NAMALWA (cell line): Measurements from ENCODE around the gene TRIM24.

Experiments used
- DNase-seq: peaks from one replicate; pipeline ENCODE4 v3.0.0-alpha.2; 2015; ENCODE audit warnings: low spot score

The TRIM24 gene

DNA sequence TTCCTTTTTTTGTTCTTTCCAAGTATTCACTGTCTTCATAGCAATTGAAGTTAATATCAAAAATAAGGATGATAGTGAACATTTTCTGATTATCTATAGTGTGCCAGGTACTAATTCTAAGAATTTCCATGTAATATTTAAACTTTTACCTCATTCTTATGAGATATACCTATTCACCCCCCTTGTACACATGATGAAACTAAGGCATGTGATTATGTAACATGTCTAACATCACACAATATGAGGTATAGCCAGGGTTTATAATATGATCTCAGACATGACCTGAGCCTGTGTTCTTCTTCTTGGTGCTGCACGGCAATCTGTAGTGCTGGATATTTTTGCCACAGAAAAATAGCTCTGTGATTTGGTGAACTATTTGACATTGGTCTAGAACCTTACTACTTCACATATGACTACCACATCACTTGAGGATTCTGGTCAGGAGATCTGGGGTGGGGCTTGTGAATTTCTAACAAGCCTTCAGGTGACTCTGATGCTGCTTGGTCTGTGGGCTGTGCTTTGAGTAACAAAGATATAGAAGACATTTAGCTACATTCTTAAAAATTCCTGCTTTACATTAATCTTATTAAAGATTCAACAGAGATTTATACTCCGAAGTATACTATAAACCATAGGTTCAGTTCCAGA, 79.1 kb downstream of the TRIM24 start:
- DNase-seq = no peak

GRCh38 chr7:138542183-138542582, 82.1 kb downstream of the TRIM24 start:
- DNase-seq = no peak

GRCh38 chr7:138543739-138544138, 83.7 kb downstream of the TRIM24 start:
- DNase-seq = no peak

- DNase-seq = no peak
Measured at GRCh38 chr7:138545123-138545522, 85.1 kb downstream of the TRIM24 start.

DNA sequence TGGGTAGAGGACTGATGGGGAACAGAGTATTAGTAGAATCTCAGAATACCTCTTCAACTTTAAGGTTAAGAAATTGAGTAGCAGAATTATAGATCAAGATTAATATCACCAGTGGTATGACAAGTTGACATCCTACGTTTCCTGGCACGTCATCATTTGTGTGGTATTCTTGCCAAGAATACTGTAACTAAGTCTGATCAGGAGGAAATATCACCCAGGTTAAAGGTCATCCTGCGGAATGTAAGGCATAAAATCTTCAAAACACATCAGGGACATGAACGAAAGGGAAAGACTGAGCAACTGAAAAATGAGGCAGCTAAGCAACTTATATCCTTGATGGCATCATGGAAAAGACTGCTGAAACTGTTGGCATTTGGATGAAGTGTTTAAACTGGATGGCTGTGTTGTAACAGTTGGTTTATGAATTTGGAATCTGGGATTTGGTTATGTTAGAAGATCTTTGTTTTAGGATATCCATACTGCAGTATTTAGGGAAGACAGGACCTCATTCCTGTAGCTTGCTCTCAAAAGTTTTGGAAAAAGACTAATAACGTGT, 86.1 kb downstream of the TRIM24 start:
- DNase-seq = no peak

DNA sequence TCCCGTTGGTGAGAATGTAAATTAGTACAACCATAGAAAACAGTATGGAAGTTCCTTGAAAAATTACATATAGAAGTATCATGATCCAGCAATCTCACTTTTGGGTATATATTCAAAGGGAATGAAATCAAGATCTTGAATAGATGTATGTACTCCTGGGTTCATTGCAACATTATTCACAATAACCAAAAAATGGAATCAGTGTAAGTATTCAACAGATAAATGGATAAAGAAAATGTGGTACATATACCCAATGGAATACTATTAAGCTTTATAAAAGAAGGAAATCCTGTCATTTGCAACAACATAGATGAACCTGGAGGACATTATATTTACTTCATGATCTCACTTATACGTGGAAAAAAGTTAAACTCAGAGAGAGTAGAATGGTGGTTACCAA, 86.8 kb downstream of the TRIM24 start:
- no peak for DNase-seq

DNA sequence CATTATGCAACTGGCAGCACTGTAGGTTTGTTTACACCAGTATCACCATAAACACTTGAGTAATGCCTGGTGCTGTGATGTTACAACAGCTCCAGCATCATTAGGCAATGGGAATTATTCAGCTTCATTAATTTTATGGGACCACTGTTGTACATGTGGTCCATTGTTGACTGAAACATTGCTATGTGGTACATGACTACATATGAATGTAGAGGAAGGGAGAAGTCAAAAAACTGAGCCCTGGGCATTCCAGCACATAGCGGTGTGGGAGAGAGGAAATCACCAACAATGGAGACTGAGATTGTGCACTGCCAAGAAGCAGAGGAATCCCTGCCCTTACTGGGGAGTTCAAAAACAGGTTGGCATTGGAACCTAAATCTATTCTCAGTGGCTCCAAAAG, 89.0 kb downstream of the TRIM24 start:
- DNase-seq = no peak

DNA sequence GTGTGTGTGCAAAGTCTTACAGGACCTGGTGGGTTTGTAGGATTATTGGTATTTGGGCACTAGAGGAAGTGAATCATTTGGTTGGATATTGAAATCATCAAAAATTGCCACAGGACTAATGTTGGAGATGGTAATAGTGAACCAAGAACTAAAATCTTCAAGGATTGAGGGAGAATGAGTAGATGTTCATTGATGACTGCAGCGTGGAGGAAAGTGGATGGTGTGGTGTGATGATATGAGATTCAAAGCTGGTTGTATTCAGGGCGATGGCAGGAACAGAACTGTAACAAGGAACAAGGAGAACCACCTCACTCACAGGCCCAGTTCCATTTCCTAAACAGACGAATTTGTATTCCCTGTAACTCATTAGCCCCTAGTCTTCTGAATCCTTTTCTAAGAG, 90.3 kb downstream of the TRIM24 start:
- no peak for DNase-seq

GRCh38 chr7:138551102-138551501, 91.0 kb downstream of the TRIM24 start:
- DNase-seq = no peak

- no peak for DNase-seq
Measured at GRCh38 chr7:138553805-138554204, 93.7 kb downstream of the TRIM24 start.

DNA sequence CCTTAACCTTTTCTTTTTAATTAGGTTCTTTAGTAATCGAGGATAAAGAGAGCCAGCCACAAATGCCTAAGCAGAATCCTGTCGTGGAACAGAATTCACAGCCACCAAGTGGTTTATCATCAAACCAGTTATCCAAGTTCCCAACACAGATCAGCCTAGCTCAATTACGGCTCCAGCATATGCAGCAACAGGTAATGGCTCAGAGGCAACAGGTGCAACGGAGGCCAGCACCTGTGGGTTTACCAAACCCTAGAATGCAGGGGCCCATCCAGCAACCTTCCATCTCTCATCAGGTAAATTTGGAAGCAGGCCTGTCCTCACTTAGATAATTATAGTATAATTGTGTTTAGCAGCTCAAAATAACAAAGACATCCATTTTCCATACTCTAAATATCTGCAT, 94.6 kb downstream of the TRIM24 start:
- DNase-seq = no peak

- DNase-seq = no peak
Measured at GRCh38 chr7:138555684-138556083, 95.6 kb downstream of the TRIM24 start.

- no peak for DNase-seq
Measured at GRCh38 chr7:138556771-138557484, 96.9 kb downstream of the TRIM24 start.

DNA sequence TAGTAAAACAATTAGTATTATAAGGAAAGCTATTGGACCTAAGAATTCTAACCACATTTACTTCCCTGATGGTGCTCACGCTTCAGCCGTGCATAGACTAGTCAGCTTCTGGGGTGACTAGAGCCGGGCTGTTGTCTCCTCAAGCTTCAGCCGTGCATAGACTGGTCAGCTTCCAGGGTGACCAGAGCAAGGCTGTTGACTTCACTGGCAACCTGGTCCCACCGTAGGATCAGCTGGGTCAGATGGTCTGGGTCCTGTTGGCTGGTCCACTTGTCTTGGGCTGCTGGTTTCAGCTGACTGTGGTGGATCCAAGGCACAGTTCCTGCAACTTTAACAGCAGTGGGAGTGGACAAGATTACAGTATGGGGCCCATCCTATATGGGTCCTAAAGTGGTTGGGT, 99.4 kb downstream of the TRIM24 start:
- DNase-seq = no peak

- no peak for DNase-seq
Measured at GRCh38 chr7:138563808-138564207, 103.7 kb downstream of the TRIM24 start.

GRCh38 chr7:138564365-138564764, 104.3 kb downstream of the TRIM24 start:
- no peak for DNase-seq

DNA sequence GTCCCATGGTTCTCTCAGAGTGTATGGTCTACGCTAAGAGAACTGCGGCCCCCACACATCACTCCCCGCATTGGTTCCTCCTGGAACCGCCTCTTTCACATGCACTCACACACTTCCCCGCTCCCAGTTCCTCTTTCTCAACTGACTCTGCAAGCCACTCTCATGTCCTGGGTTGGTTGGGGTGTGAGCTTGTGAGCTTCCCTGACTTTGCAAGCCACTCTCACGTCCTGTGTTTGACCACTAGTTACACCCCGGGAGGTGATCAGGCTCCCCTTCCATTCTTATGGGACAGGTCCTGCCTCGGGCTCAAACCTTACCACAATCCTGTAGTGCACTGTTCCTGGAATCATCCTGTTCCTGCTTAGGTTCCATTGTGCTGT, 105.0 kb downstream of the TRIM24 start:
- no peak for DNase-seq

DNA sequence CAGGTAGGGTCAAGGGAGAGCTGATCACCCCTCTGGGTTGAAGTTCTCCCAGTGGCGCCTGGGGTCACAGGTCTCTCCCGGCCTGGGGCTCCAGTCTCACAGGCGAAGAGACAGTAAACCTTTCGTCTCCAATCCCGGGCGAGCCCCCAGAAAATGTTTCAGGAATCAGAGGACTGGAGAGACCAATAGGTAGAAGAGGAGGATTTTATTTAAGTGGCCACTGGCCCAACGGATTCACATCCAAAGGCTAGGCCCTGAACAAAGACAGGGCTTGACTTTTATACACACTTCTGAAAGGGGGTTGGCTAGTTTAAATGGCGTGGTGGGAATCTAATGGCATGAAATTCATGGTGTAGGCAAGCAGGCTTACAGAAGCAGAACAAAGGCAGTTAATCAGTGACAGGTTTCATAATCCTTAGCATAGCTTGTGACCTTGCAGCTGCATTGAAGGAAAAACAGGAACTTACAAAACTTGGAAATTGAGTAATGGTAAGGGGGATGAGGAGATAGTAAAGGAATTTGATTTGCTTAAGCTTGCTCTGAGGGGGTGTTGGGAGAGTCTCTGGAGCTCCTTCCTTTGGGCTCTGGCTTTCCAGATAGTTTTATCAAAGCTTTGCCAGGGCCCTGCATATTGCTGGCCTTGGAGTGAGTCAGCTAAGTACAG, 105.5 kb downstream of the TRIM24 start:
- DNase-seq = no peak

- DNase-seq = no peak
Measured at GRCh38 chr7:138568655-138569054, 108.6 kb downstream of the TRIM24 start.

- no peak for DNase-seq
Measured at GRCh38 chr7:138569418-138569817, 109.4 kb downstream of the TRIM24 start.

- no peak for DNase-seq
Measured at GRCh38 chr7:138570715-138571114, 110.7 kb downstream of the TRIM24 start.

DNA sequence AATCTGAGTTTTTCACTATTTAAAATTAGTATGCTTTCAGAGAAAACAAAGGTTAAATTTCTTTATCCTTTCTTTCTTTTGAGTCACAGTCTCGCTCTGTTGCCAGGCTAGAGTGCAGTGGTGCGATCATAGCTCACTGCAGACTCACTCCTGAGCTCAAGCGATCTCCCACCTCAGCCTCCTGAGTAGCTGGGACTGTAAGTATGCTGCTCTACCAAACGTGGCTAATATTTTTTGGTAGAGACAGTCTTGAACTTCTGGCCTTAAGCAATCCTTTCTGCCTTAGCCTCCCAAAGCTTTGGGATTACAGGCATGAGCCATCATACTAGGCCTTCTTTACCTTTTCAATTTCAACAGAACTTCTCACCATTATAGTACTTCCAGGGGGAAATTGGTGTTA, 113.7 kb downstream of the TRIM24 start:
- no peak for DNase-seq

GRCh38 chr7:138575897-138576428, 115.9 kb downstream of the TRIM24 start:
- DNase-seq = no peak
